HG02759 (cell line): ENCODE measurements around the gene CPA2.
"Not testable (repeated sequence)": the region's sequence is repeated elsewhere in the genome, so short reads cannot be mapped to it uniquely, and the experiment has no call there.

Source experiments
- ATAC-seq: cut with Tn5 transposase; IDR thresholded peaks from one replicate; pipeline ENCODE4 v1.9.1; 2021; ENCODE audit warnings: mild to moderate bottlenecking, moderate library complexity; ENCODE audit not compliant: unreplicated experiment

Gene CPA2

DNA sequence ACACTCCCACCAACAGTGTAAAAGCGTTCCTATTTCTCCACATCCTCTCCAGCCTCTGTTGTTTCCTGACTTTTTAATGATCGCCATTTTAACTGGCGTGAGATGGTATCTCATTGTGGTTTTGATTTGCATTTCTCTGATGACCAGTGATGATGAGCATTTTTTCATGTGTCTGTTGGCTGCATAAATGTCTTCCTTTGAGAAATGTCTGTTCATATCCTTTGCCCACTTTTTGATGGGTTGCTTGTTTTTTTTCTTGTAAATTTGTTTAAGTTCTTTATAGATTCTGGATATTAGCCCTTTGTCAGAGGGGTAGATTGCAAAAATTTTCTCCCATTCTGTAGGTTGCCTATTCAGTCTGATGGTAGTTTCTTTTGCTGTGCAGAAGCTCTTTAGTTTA lies 17.0 kb upstream of the CPA2 start:
- ATAC-seq: not testable (repeated sequence)

DNA sequence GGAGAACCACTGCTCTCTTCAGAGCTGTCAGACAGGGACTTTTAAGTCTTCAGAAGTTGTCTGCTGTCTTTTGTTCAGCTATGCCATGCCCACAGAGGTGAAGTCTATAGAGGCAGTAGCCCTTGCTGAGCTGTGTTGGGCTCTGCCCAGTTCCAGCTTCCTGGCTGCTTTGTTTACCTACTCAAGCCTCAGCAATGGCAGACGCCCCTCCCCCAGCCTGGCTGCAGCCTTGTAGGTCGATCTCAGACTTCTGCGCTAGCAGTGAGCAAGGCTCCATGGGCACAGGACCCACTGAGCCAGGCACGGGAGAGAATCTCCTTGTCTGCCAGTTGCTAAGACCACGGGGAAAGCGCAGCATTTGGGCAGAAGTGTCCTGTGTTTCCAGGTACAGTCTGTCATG lies 12.1 kb upstream of the CPA2 start:
- ATAC-seq: no peak

DNA sequence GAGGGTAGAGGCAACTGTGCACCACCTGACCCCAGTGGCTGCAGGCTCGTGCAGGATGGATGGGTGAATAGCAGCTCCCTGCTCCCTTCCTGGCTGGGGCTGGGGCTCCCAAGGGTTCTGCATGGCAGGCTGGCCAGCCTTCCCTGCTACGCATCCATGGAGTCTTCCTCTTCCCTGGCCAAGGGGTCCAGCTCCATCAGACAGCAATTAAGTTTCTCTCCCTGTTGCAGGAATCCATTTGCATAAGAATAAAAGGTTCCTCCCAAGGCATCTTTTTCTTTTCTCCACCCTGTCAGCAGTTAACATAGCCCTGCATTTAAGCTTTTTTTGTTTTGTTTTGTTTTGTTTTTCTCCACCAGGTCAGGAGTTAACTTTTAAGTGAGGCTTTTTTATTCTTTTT lies 10.0 kb upstream of the CPA2 start:
- ATAC-seq: no peak

DNA sequence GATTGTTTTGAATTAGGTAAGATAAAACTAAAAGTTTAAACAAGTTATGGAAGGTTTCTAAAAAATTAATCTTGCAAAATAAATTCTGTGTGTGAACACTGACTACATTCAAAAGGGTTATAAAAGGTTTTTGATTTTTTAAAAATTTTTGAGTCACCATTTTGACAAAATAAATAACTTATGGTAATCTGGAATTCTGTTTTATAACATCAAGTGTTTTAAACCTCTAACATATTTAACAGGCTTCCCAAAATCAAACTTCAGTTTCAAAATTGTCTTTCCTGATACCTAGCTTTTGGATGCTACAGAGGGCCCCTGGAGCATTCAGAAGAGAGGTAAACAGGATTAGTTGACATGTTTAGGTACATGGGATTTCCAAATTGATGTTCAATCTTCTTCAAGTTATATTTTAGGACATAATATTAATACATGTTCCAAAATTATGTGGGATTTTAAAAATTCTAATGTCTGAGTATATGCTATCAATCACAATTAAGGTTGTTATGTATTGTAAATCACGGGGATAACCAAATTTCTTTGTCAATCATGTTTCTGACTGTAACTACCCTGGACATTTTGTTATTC lies 8.1 kb upstream of the CPA2 start:
- no peak for ATAC-seq

DNA sequence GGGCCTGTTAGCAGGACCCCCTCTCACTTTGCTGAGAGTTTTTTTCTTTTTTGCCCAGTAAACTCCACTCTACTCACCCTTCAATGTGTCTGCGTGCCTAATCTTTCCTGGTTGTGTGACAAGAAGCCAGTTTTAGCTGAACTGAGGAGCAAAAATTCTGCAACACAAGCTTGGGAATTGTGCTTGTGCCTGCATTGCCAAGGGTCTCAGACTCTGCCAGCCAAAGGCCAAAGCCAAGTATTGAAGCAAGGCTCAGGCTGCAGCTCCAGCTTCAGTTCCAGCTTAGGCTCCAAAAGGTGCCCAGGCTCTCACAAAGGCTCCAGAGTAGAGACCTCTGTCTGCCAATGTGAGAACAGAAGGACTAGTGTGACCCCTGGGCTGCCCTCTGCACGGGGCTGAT lies 4.2 kb upstream of the CPA2 start:
- ATAC-seq: no peak

GRCh38 chr7:130263130-130263529 lies 3.5 kb upstream of the CPA2 start:
- no peak for ATAC-seq

DNA sequence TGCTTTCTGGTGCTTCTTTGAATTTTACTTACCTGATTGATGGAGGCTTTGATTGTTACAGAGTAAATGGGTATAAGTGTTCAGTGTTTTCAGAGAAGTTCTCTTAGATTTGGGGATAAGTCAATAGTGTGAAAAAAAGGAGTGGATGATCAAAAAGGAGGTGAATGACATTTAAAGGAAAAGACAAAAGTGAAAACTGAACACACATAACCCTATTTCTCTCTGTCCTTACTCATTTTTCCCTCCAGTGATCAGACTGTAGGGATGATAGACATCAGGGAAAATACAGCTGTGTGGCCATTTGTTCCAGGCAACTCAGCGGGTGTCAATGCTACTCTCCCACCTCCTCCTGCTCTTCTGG lies 278 bp downstream of the CPA2 start:
- no peak for ATAC-seq

GRCh38 chr7:130268463-130269317 lies 2.0 kb downstream of the CPA2 start:
- no peak for ATAC-seq

DNA sequence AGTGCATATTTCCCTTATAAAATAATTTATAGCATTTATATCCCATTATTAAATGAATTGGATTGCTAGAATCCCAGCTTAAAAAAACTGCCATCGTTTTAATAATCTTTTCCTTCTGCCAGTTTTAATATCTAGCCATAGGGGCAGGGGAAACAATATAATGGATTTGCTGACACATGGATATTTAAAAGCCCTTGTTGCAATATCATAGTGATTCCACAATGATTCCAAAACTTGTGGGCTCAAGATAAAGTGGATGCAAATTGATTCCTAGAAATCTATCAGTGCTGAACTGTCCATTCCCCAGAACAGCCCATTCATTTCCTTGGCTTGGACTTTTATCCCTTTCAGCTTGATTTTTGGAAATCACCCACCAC lies 2.6 kb downstream of the CPA2 start:
- ATAC-seq: no peak

GRCh38 chr7:130270947-130271800 lies 4.5 kb downstream of the CPA2 start:
- no peak for ATAC-seq

- no peak for ATAC-seq
Observed at GRCh38 chr7:130272381-130273080, 5.9 kb downstream of the CPA2 start.

- ATAC-seq: no peak
Observed at GRCh38 chr7:130273081-130273932, 6.6 kb downstream of the CPA2 start.

DNA sequence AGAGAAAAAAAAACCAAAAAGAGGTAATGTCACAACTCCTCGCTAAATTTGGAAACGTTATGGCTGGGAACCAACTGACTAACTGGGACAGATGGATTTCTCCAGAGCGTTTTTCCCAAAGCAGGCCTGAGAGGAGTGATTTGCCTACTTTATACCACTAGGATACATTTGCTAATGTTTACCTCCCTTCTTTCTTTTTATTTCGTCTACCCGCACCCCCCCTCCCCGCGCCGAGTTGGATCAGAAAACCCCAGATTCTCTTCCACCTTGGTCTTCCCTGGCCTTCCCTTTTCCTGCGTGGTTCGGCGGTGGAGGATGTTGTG lies 7.2 kb downstream of the CPA2 start:
- ATAC-seq: no peak

- no peak for ATAC-seq
Observed at GRCh38 chr7:130274296-130274695, 7.6 kb downstream of the CPA2 start.

GRCh38 chr7:130274983-130275591 lies 8.4 kb downstream of the CPA2 start:
- ATAC-seq: no peak

DNA sequence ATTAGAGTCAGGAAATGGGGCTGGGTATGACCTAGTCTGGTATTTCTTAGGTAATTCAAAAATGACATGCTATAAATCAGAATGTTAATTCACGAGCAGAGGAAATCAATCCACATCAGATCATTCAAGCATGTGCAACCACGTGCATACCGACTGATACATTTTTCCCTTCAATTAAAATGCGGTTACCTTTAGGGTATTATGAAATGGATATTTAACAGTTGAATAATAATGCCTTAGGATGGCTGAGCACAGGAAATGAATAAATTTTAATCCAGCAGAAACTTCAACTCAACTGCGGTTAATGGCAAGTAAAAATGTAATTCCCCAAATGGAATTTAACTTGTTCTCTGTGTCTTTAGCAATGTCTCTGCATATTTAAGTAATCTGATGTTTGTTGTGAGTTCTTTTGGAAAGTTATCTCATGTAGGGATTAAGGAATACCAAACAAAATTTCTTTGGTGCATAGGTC lies 9.2 kb downstream of the CPA2 start:
- no peak for ATAC-seq

DNA sequence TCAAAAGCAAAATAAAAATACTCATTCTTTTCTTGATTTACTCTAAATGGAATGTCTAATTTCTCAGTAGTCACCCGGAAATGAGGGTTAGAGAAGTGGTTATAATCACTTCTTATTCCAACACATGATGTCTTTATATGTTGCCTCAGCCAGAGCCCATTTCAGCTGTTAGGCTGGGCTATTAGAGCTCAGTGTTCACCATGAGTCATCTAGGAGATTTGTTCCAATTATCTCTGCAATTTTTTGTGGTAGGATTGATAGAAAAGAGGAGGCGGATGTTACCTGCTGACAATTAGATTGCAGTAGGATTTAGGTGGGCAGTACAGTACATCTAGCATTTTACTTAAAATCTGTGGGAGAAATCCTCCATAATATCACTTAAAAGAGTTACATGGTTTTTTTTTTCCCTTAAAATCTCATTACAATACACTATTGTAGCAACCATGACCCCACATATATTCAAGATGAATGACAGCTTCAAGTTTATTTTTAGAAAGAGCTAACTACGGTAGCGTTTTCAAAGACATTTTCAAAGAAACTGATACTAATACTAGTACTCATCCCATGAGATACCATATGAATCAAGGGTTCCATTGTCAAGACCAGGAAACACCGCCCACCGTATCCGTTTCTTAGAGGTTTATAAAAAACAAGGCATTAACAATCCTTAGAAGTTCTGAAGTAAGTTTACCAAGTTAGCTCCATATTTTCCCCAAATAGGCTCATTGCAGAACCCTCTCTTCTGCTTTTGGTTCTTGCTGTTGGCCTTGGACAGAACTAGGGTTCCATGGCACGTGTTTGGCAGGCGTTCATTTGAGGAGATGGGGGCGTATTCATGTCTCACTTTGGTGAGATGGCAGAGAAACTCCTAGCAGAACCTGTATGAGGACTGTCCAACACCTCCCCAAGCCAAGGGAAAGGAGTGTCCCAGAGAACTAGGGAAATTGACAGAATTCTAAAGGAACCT lies 10.4 kb downstream of the CPA2 start:
- no peak for ATAC-seq

- no peak for ATAC-seq
Observed at GRCh38 chr7:130277763-130278643, 11.3 kb downstream of the CPA2 start.
